CD14-positive monocyte (primary cell): Measurements from ENCODE around the gene STX4. TPM values are rescaled to one million over a fixed set of nuclear protein-coding genes. Genes with fewer than 3 reads are reported as not detected.

ENCODE experiments used
- DNase-seq, 3 donors: peaks; one replicate each; pipeline ENCODE4 v3.0.0-alpha.2; 2011 to 2022
- H2AFZ ChIP-seq: 2 replicates; pipeline ENCODE4 v1.6.0; 2012; ENCODE audit warnings: mild to moderate bottlenecking, low read depth, low read length, inconsistent platforms; ENCODE audit not compliant: insufficient read depth, poor library complexity, severe bottlenecking
- H3K27ac ChIP-seq, 2 donors: 1 replicate in 1 of 2; 2 replicates in 1 of 2; pipeline ENCODE4 v1.5.1; 2012 to 2013; ENCODE audit warnings: low read length in 2 of 2, control low read depth in 1 of 2, inconsistent platforms in 1 of 2, low read depth in 1 of 2, mild to moderate bottlenecking in 1 of 2
- H3K27me3 ChIP-seq, 2 donors: one replicate each; pipeline versions ENCODE4 v1.6.0 to v1.6.1; 2011 to 2013; ENCODE audit warnings: low read length in 2 of 2; ENCODE audit not compliant: control insufficient read depth in 2 of 2, insufficient read depth in 2 of 2
- H3K36me3 ChIP-seq, 2 donors: replicated peaks in 1 of 2; 1 replicate in 1 of 2; 2 replicates in 1 of 2; pipeline versions ENCODE4 v1.5.1 to v1.6.1; 2012 to 2013; ENCODE audit warnings: low read length in 2 of 2, control low read depth in 1 of 2, inconsistent platforms in 1 of 2, mild to moderate bottlenecking in 1 of 2; ENCODE audit not compliant: insufficient read depth in 2 of 2, control insufficient read depth in 1 of 2
- H3K4me1 ChIP-seq, 2 donors: 1 replicate in 1 of 2; 2 replicates in 1 of 2; pipeline versions ENCODE4 v1.5.1 to v1.6.1; 2012 to 2013; ENCODE audit warnings: low read length in 2 of 2, control low read depth in 1 of 2, inconsistent platforms in 1 of 2, mild to moderate bottlenecking in 1 of 2, moderate library complexity in 1 of 2; ENCODE audit not compliant: insufficient read depth in 2 of 2, control insufficient read depth in 1 of 2
- H3K4me2 ChIP-seq: replicated peaks from 2 replicates; pipeline ENCODE3; 2012; ENCODE audit warnings: low read length, moderate library complexity, mild to moderate bottlenecking; ENCODE audit not compliant: poor library complexity, severe bottlenecking; ENCODE audit errors: extremely low read depth
- H3K4me3 ChIP-seq, 3 experiments: fragments of 200-600 bp in 1 of 3; sonication (generic) in 1 of 3; replicated peaks in 1 of 3; 1 replicate in 2 of 3; 2 replicates in 1 of 3; pipeline ENCODE4 v1.5.1; 2011 to 2013; ENCODE audit warnings: low read length in 3 of 3, mild to moderate bottlenecking in 3 of 3, control low read depth in 2 of 3, low read depth in 2 of 3, inconsistent platforms in 1 of 3, moderate library complexity in 1 of 3
- H3K79me2 ChIP-seq: 2 replicates; pipeline ENCODE4 v1.6.0; 2012; ENCODE audit warnings: mild to moderate bottlenecking, control low read depth, inconsistent platforms, low read length, moderate library complexity; ENCODE audit not compliant: insufficient read depth
- H3K9ac ChIP-seq: 2 replicates; pipeline ENCODE4 v1.6.0; 2017; ENCODE audit warnings: low read length, mild to moderate bottlenecking; ENCODE audit not compliant: insufficient read depth, poor library complexity, severe bottlenecking
- H3K9me3 ChIP-seq, 2 donors: replicated peaks in 1 of 2; 1 replicate in 1 of 2; 2 replicates in 1 of 2; pipeline versions ENCODE4 v1.5.1 to v1.6.1; 2012 to 2013; ENCODE audit warnings: low read length in 2 of 2, control low read depth in 1 of 2; ENCODE audit not compliant: control insufficient read depth in 1 of 2, insufficient read depth in 1 of 2
- H4K20me1 ChIP-seq: 2 replicates; pipeline ENCODE4 v1.6.0; 2012; ENCODE audit warnings: mild to moderate bottlenecking, low read length, control low read depth, moderate library complexity; ENCODE audit not compliant: insufficient read depth
- H3K27ac Mint-ChIP-seq, 7 donors: one replicate each; pipeline ENCODE4 v1.8.0; 2020; ENCODE audit warnings: mild to moderate bottlenecking in 7 of 7, mixed read lengths in 7 of 7, moderate library complexity in 6 of 7, inconsistent platforms in 2 of 7
- H3K27me3 Mint-ChIP-seq, 3 donors: one replicate each; pipeline ENCODE4 v1.8.0; 2021 to 2022; ENCODE audit warnings: low read depth in 3 of 3, mild to moderate bottlenecking in 3 of 3, mixed read lengths in 3 of 3, moderate library complexity in 3 of 3, inconsistent platforms in 1 of 3
- H3K36me3 Mint-ChIP-seq, 2 donors: one replicate each; pipeline ENCODE4 v1.8.0; 2020; ENCODE audit warnings: mixed read lengths in 2 of 2, inconsistent platforms in 1 of 2, mild to moderate bottlenecking in 1 of 2
- H3K4me1 Mint-ChIP-seq: one replicate; pipeline ENCODE4 v1.8.0; 2020; ENCODE audit warnings: mild to moderate bottlenecking, mixed read lengths
- H3K4me3 Mint-ChIP-seq, 2 donors: one replicate each; pipeline ENCODE4 v1.8.0; 2020; ENCODE audit warnings: mild to moderate bottlenecking in 2 of 2, mixed read lengths in 2 of 2, moderate library complexity in 1 of 2
- H3K9me3 Mint-ChIP-seq, 7 donors: one replicate each; pipeline ENCODE4 v1.8.0; 2020 to 2022; ENCODE audit warnings: mixed read lengths in 7 of 7, mild to moderate bottlenecking in 6 of 7, moderate library complexity in 6 of 7, inconsistent platforms in 2 of 7
- WGBS: methylation state at CpG from one replicate; pipeline ENCODE4 v1.1.5; 2013; ENCODE audit warnings: missing lambda C conversion rate; ENCODE audit not compliant: insufficient coverage; 5-methylcytosine and 5-hydroxymethylcytosine counted together
- intact Hi-C, 2 donors: fragments of 100-400 bp; cut with micrococcal nuclease; formaldehyde crosslinking; loops; one replicate each; pipeline versions ENCODE4 v1.15.0 to v1.15.1; 2023
- polyA plus RNA-seq, 3 donors: library from polyadenylated mRNA; depleted of rRNA in 1 of 3; unstranded in 2 of 3; stranded (reverse) in 1 of 3; fragments of 300-500 nt in 2 of 3; fragments of >200 nt in 1 of 3; fragmentation: Illumina TruSeq in 2 of 3; gene quantifications; 1 replicate in 2 of 3; 2 replicates in 1 of 3; pipeline ENCODE4 v1.2.3, GENCODE V29; 2012 to 2021
- TF ChIP-seq, protein P1 (sequence below): fragments of 200-600 bp; IDR thresholded peaks from one replicate; pipeline ENCODE4 v1.8.0; 2022; ENCODE audit warnings: antibody characterized with exemption, mild to moderate bottlenecking

STX4 gene
- polyA plus RNA-seq, 3 donors: 18.6 to 186 (median 21.8) TPM

- peak; percentile 79 to 82 (median 80) for DNase-seq
- Mint-ChIP-seq H3K9me3 (no peaks in the 10 kb centered on the region), H3K4me3 (peak overlapping the region; percentile 83 to 93), H3K27me3 (peaks cover 1 to 16% (median 4%) of the 10 kb centered on the region in 3 donors), H3K4me1 (peaks cover 31% of the 10 kb centered on the region), H3K27ac (peak overlapping the region; percentile 82 to 94 (median 89)), H3K36me3 (no peaks in the 10 kb centered on the region)
- peak overlapping the region; percentile 93 for H2AFZ ChIP-seq
- no peaks in the 10 kb centered on the region for H3K36me3 ChIP-seq
- H4K20me1 ChIP-seq: no peaks in the 10 kb centered on the region
- H3K27ac ChIP-seq: peak overlapping the region; percentile 67 to 87
- WGBS: 3% methylated on average over 51 of the region's 60 CpGs
- H3K9ac ChIP-seq: peak overlapping the region; percentile 64
- H3K4me1 ChIP-seq: peaks cover 24 to 32% of the 10 kb centered on the region in 2 donors
- peaks cover 0 to 3% of the 10 kb centered on the region in 2 donors for H3K27me3 ChIP-seq
- no peaks in the 10 kb centered on the region for H3K79me2 ChIP-seq
- TF ChIP-seq, protein P1, sequence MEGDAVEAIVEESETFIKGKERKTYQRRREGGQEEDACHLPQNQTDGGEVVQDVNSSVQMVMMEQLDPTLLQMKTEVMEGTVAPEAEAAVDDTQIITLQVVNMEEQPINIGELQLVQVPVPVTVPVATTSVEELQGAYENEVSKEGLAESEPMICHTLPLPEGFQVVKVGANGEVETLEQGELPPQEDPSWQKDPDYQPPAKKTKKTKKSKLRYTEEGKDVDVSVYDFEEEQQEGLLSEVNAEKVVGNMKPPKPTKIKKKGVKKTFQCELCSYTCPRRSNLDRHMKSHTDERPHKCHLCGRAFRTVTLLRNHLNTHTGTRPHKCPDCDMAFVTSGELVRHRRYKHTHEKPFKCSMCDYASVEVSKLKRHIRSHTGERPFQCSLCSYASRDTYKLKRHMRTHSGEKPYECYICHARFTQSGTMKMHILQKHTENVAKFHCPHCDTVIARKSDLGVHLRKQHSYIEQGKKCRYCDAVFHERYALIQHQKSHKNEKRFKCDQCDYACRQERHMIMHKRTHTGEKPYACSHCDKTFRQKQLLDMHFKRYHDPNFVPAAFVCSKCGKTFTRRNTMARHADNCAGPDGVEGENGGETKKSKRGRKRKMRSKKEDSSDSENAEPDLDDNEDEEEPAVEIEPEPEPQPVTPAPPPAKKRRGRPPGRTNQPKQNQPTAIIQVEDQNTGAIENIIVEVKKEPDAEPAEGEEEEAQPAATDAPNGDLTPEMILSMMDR: no peak
- no peaks in the 10 kb centered on the region for H3K9me3 ChIP-seq
- peak overlapping the region; percentile 83 for H3K4me2 ChIP-seq
- peak overlapping the region; percentile 53 to 83 (median 58) for H3K4me3 ChIP-seq
- intact Hi-C loops: loop anchor here (5.0 to 10.0 kb wide), 3 partner anchors 35 to 185 kb away; partner anchors contain the start of gene STX4 (in 1 of the 2)
Measured at GRCh38 chr16:30996985-30997724, 36.2 kb upstream of the STX4 start.

- peaks cover 0 to 3% of the 10 kb centered on the region in 2 donors for H3K27me3 ChIP-seq
- no peaks in the 10 kb centered on the region for H3K79me2 ChIP-seq
- peak overlapping the region in 4 of 7 donors; percentile 12 to 75 (median 46) for H3K27ac Mint-ChIP-seq
- H3K4me2 ChIP-seq: peak overlapping the region; percentile 83
- H3K4me1 Mint-ChIP-seq: peaks cover 26% of the 10 kb centered on the region
- peak overlapping the region in 1 of 2 donors; percentile 28 for H3K27ac ChIP-seq
- peak overlapping the region; percentile 64 for H3K9ac ChIP-seq
- H3K27me3 Mint-ChIP-seq: peaks cover 1 to 17% (median 4%) of the 10 kb centered on the region in 3 donors
- no peaks in the 10 kb centered on the region for H3K9me3 Mint-ChIP-seq
- no peak for DNase-seq
- H3K4me3 ChIP-seq: peak overlapping the region; percentile 35 to 83 (median 58)
- 85% methylated on average over 17 of the region's 21 CpGs for WGBS
- TF ChIP-seq, protein P1: no peak
- H2AFZ ChIP-seq: peak overlapping the region; percentile 93
- H3K4me3 Mint-ChIP-seq: peak overlapping the region; percentile 71 to 83
- no peaks in the 10 kb centered on the region for H3K36me3 Mint-ChIP-seq
- H3K4me1 ChIP-seq: peaks cover 21 to 26% of the 10 kb centered on the region in 2 donors
- no peaks in the 10 kb centered on the region for H3K36me3 ChIP-seq
- no peaks in the 10 kb centered on the region for H3K9me3 ChIP-seq
- no peaks in the 10 kb centered on the region for H4K20me1 ChIP-seq
- intact Hi-C loops: loop anchor here (5.0 to 10.0 kb wide), 3 partner anchors 34 to 186 kb away; partner anchors contain the start of gene STX4 (in 1 of the 2)
Measured at GRCh38 chr16:30997725-30998711, 35.3 kb upstream of the STX4 start.
